ENCODE results near the gene SLC4A5. TPM values are rescaled to one million over a fixed set of nuclear protein-coding genes. Genes with fewer than 3 reads are reported as not detected.
"Not testable (repeated sequence)": the region's sequence is repeated elsewhere in the genome, so short reads cannot be mapped to it uniquely, and the experiment has no call there.

SLC4A5 gene
- total RNA-seq, 1 donor from 2014 or later: 12.6 TPM

DNA sequence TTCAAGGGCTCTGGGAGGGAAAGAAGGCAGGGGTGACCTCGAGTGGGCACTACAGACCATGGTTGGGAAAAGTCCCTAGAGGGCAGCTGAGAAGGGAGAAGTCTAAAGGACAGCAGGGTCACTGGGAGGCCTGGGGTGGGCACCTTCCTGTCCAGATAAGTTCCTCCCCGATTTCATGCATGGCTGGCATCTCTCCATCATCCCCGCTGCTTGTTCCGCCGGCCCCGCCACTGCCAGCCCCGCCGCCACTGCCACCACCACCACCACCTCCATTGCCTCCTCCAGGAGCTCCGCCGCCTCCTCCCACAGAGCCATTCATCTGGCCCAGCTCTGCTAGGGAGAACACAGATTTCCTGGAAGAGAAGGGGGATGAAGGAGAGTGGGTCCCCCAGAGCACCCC is 91.2 kb downstream of the SLC4A5 start:
- no peak for ATAC-seq
- DNase-seq (ENCODE audit: low spot score): no peak
- intact Hi-C loops (cut with DNase I): no loop called here

GRCh38 chr2:74250189-74250631 is 93.0 kb downstream of the SLC4A5 start:
- intact Hi-C loops (cut with DNase I): no loop called here
- ATAC-seq (peak; percentile 49), DNase-seq (ENCODE audit: low spot score) (no peak)

- ATAC-seq (no peak), DNase-seq (ENCODE audit: low spot score) (no peak)
- intact Hi-C loops (cut with DNase I): no loop called here
Observed at GRCh38 chr2:74249406-74250122, 93.7 kb downstream of the SLC4A5 start.

DNA sequence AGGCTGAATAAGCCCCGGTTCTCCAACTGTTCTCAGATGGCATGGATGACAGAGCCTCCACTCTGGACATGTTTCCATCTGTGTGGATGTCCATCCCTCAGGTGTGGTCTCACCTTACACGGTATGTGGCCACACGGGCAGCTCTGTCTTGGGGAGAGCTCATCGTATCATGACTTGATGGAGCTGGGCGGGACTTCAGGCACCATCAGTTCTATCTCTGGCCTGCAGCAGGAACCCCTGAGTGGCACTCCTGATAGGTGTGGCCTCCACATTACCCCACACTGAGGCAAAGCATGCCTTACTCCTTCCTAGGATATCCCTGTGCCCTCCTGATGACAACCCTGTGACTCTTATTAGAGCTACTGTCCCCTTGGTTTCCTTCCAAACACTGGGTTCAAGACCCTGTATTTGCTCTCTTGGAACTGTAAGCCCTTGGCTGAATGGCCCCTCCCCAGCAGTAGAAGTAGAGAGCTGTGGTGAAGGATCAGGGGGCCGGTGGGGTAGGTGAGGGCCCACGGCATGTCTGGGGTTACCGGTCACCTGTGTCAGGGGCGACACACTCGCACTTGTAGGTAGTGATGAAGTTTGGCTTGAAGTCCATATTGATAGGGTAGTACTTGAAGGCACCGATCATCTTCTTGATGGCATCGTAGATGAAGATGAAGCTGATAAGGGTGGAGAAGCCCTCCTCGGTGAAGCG is 96.6 kb downstream of the SLC4A5 start:
- ATAC-seq (no peak), DNase-seq (ENCODE audit: low spot score) (no peak)
- intact Hi-C loops (cut with DNase I): no loop called here

- intact Hi-C loops (cut with DNase I): no loop called here
- DNase-seq (ENCODE audit: low spot score) (no peak), ATAC-seq (no peak)
Observed at GRCh38 chr2:74244286-74244685, 98.9 kb downstream of the SLC4A5 start.

DNA sequence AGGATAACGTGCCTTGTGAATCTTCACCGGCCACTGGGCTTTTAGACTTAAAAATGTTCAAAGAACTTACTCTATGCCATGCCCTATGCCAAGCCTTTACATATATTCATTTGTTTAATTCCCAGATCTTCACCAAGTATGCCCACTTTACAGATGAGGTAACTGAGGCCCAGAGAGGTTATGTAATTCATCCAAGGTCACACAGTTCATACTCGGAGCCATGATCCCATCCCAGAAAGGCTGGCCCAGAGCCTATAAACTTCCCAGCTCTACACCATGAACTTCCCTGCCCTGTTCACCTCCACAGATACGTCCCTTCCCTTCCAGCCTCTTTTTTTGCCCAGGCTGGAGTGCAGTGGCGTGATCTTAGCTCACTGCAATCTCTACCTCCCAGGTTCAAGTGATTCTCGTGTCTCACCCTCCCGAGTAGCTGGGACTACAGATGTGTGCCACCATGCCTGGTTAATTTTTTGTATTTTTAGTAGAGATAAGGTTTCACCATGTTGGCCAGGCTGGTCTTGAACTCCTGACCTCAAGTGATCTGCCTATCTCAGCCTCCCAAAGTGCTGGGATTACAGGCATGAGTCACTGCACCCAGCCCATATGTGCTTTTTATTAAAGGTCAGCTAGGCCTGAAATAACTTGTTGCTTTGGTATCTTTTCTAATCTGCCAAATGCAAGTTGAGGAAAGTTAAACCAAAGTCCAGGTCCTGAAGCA is 100.7 kb downstream of the SLC4A5 start:
- ATAC-seq: no peak
- no peak for DNase-seq (ENCODE audit: low spot score)
- intact Hi-C loops (cut with DNase I): no loop called here

- ATAC-seq (no peak), DNase-seq (ENCODE audit: low spot score) (no peak)
- intact Hi-C loops (cut with DNase I): no loop called here
Observed at GRCh38 chr2:74239346-74239745, 103.9 kb downstream of the SLC4A5 start.

DNA sequence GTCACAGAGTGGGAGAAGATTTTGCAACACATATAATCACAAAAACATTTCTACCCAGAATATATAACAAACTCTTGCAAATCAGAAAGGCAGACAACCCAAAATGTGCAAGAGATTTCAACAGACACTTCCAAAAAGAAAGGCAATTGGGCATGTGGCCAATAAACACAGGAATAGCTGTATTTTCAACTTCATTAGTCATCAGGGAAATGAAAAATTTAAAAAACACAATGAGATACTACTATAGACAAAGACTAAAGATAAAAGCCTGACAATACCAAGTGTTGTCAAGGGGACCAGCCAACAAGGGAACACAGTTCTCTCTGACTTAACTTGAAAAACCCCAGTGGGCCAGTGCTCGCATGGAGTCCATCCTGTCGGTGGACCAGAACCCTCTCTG is 104.3 kb downstream of the SLC4A5 start:
- no peak for DNase-seq (ENCODE audit: low spot score)
- no peak for ATAC-seq
- intact Hi-C loops (cut with DNase I): no loop called here

GRCh38 chr2:74235041-74235440 is 108.2 kb downstream of the SLC4A5 start:
- intact Hi-C loops (cut with DNase I): no loop called here
- no peak for ATAC-seq
- DNase-seq (ENCODE audit: low spot score): no peak

DNA sequence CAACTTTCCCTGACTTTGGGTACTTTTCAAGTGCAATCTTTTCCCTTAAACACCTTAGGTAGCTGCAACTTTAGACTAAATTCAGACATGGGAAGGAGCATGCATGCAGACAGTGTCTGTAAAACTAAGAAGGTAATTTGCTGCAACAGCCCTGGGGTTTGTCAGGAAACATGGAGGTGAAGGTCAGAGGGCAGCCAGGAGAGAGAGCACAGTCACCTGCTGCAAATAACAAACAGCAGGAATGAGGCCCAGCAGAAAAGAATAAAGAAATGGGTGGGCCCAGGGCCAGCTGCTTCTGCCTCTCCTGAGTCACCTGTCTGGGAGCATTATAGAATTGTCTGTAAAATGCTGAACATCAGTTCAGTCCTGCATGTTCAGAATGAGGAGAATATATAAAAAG is 109.6 kb downstream of the SLC4A5 start:
- no peak for DNase-seq (ENCODE audit: low spot score)
- ATAC-seq: no peak
- intact Hi-C loops (cut with DNase I): no loop called here

- no peak for DNase-seq (ENCODE audit: low spot score)
- intact Hi-C loops (cut with DNase I): no loop called here
- ATAC-seq: no peak
Observed at GRCh38 chr2:74232426-74232825, 110.8 kb downstream of the SLC4A5 start.

DNA sequence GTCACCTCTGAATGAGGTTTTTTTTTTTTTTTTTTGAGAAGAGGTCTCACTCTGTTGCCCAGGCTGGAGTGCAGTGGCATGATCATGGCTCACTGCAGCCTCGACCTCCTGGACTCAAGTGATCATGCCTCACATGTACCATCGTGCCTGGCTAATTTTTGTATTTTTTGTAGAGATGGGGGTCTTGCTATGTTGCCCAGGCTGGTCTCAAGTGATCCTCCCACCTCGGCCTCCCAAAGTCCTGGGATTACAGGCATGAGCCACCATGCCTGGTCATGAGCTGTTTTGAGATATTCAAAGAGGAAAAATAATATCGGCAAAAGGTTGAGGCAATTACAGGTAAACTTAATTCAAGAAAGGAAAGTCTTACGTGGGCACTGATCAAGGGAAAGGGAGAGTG is 113.4 kb downstream of the SLC4A5 start:
- not testable (repeated sequence) for ATAC-seq; DNase-seq (ENCODE audit: low spot score)
- intact Hi-C loops (cut with DNase I): loop anchor here (2.0 kb wide), 1 partner anchor 43 kb away; no protein-coding TSS in a partner anchor

- intact Hi-C loops (cut with DNase I): loop anchor here (2.0 kb wide), 1 partner anchor 44 kb away; no protein-coding TSS in a partner anchor
- no peak for ATAC-seq
- DNase-seq (ENCODE audit: low spot score): no peak
Observed at GRCh38 chr2:74228772-74229171, 114.4 kb downstream of the SLC4A5 start.

DNA sequence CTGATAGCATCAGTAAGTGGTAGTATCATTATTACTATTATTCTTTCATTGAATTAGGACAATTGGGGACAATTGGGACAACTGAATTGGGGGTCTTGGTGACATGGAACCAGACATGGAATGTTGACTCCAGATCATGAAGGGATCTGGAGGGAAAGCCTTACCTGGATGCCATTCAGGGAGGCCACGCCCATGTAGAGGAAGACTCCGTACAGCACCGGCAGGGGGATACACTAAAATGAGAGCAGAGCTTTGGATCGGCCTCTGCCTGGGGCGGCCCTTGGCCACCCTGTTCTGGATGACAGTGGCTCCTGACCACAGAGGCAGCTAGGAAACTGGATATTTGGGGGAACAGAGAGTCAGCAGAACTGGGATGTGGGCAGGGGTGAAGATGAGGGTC is 115.6 kb downstream of the SLC4A5 start:
- intact Hi-C loops (cut with DNase I): loop anchor here (2.0 kb wide), 1 partner anchor 45 kb away; no protein-coding TSS in a partner anchor
- no peak for ATAC-seq
- DNase-seq (ENCODE audit: low spot score): no peak

DNA sequence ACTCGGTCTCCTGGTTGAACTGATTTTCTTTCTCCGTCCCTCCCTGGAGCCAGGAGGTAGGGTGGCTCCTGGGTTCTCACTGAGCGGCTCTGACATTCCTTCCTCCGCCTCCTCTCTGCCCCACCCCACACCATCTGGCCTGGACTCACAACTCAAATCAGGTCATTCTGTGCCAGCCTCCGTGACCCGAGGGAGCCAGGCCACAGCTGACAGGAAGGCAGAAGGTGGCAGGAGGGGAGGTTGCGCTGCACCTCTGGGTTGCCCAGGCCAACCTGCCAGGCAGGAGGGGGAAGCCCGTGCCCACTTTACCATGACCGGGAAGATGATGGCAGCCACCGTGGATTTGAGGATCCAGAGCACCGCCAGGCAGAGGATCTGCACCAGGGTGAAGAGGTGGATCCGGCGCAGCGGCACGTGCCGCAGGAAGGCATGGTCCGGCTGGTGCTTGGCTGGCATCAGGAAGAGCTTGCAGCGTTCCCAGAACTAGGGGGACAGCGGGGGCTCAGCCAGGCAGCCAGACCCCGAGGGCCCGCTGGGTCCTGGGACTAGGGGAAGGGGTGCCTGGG is 116.5 kb downstream of the SLC4A5 start:
- intact Hi-C loops (cut with DNase I): no loop called here
- ATAC-seq: no peak
- no peak for DNase-seq (ENCODE audit: low spot score)

DNA sequence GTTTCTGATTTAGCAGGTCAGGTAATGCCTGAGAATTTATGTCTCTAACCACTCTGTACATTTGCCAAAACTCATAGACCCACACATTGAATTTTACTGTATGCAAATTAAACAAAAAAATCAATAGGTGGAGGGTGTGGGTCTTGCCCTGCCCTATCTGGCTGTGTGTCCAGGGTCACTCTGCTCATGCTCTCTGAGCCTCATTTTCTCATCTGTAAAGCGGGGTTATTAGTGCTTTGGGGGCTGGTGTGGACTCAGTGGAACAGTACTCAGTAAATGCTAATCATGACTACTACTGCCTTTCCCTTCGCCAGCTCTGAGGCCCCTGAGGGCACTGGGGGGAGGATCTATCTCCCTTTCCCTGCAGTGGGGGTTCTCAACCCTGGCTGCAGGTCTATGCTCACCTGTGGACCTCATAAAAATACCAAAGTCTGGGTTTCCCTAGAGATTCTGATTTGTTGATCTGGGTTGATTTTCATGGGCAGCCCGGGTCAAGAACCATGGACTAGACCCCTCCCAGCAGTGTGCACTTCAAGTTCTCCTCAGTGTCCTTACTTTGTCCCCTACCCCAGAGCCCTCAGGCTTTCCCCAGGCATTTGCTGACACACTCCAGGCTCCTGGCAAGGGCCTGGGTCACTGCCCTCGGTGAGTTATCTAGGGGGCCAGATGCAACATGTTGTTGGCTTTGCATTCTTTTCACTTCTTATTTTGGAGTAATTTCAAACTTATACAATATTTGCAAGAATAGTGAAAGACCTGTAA is 117.3 kb downstream of the SLC4A5 start:
- DNase-seq (ENCODE audit: low spot score): no peak
- intact Hi-C loops (cut with DNase I): no loop called here
- no peak for ATAC-seq

- intact Hi-C loops (cut with DNase I): no loop called here
- ATAC-seq: no peak
- DNase-seq (ENCODE audit: low spot score): no peak
Observed at GRCh38 chr2:74223941-74224770, 119.1 kb downstream of the SLC4A5 start.

GRCh38 chr2:74222300-74222650 is 120.9 kb downstream of the SLC4A5 start:
- no peak for ATAC-seq
- no peak for DNase-seq (ENCODE audit: low spot score)
- intact Hi-C loops (cut with DNase I): no loop called here
